Measurements from ENCODE around the gene CTIF. TPM values are rescaled to one million over a fixed set of nuclear protein-coding genes. Genes with fewer than 3 reads are reported as not detected.

The CTIF gene
- total and polyA plus RNA-seq, 11 donors, result 21.2 to 93.0 (median 68.0) TPM

DNA sequence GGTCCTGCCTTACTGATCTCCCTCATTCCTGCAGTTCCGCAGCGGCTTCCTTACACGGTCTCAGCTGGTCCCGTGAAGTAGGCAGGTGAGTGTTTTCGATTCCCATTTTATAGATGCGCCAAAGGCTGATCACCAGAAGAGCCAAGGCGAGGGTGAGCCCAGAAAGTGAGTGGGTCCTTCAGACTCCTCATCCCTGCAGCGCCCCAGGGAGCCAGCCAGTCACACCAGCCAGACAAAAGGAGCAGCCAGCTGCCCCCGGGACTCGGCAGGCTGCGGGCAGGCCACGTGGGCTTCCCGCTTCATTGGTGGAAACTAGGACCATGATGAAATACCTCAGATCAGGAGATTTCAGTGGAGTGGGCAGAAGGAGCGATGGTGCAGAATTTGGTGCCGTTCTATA is 326.0 kb downstream of the CTIF start:
- peaks cover 0 to 12% (median 0%) of the 10 kb centered on the region in 12 donors for H3K9me3 ChIP-seq
- peaks cover 0 to 5% (median 0%) of the 10 kb centered on the region in 9 donors for H3K36me3 ChIP-seq
- H3K4me3 ChIP-seq, result no peak overlapping the region
- ATAC-seq (no peak), DNase-seq (peak in 1 of 5 donors; percentile 11)
- peaks cover 0 to 18% (median 0%) of the 10 kb centered on the region in 12 donors for H3K4me1 ChIP-seq
- WGBS, 4 donors, result 90 to 98% (median 95%) methylated on average over 14 to 15 of the region's 15 CpGs
- no peak overlapping the region for H3K27ac ChIP-seq
- H3K27me3 ChIP-seq, result no peaks in the 10 kb centered on the region
- intact Hi-C loops (cut with DNase I), result no loop called here
- TF ChIP-seq CTCF (IDR thresholded peaks at IDR 0.05) (no peak), POLR2A (IDR thresholded peaks at IDR 0.05) (no peak)

- ATAC-seq (peak; percentile 58 to 78 (median 68)), DNase-seq (peak in 4 of 5 donors; percentile 47 to 66 (median 54))
- TF ChIP-seq CTCF (IDR thresholded peaks at IDR 0.05) (no peak), POLR2A (IDR thresholded peaks at IDR 0.05) (no peak)
- intact Hi-C loops (cut with DNase I), result no loop called here
- 0 to 42% (median 32%) methylated on average over 1 to 7 of the region's 7 CpGs for WGBS, 4 donors
- Histone ChIP-seq H3K9me3 (peaks cover 0 to 12% (median 0%) of the 10 kb centered on the region in 12 donors), H3K36me3 (no peaks in the 10 kb centered on the region), H3K27me3 (no peaks in the 10 kb centered on the region), H3K4me3 (no peak overlapping the region), H3K27ac (no peak overlapping the region), H3K4me1 (peaks cover 0 to 16% (median 0%) of the 10 kb centered on the region in 12 donors)
Measured at GRCh38 chr18:48866028-48866733, 327.4 kb downstream of the CTIF start.

GRCh38 chr18:48866856-48867255 is 328.0 kb downstream of the CTIF start:
- H3K27ac ChIP-seq, result no peak overlapping the region
- no peaks in the 10 kb centered on the region for H3K36me3 ChIP-seq
- TF ChIP-seq POLR2A (IDR thresholded peaks at IDR 0.05), result no peak
- no peak for TF ChIP-seq CTCF (IDR thresholded peaks at IDR 0.05)
- peaks cover 0 to 12% (median 0%) of the 10 kb centered on the region in 12 donors for H3K9me3 ChIP-seq
- peaks cover 0 to 16% (median 0%) of the 10 kb centered on the region in 12 donors for H3K4me1 ChIP-seq
- no peak overlapping the region for H3K4me3 ChIP-seq
- H3K27me3 ChIP-seq, result no peaks in the 10 kb centered on the region
- peak in 1 of 5 donors; percentile 13 for DNase-seq
- no peak for ATAC-seq
- WGBS, 4 donors, result 78 to 86% (median 80%) methylated on average over 1 of the region's 1 CpG; no CpG with 5 or more reads in 1 of the 4 donors
- intact Hi-C loops (cut with DNase I), result no loop called here

- 51 to 100% (median 89%) methylated on average over 1 of the region's 1 CpG for WGBS, 4 donors
Measured at GRCh38 chr18:48867978-48868377, 329.1 kb downstream of the CTIF start.

More at GRCh38 chr18:48867978-48868377, 329.1 kb downstream of the CTIF start:
- no peak for ATAC-seq
- H3K36me3 ChIP-seq, result no peaks in the 10 kb centered on the region
- peaks cover 0 to 25% (median 2%) of the 10 kb centered on the region in 12 donors for H3K4me1 ChIP-seq
- DNase-seq, result no peak
- peaks cover 0 to 12% (median 0%) of the 10 kb centered on the region in 12 donors for H3K9me3 ChIP-seq
- H3K4me3 ChIP-seq, result no peak overlapping the region
- H3K27ac ChIP-seq, result peak overlapping the region in 1 of 12 donors; percentile 27
- intact Hi-C loops (cut with DNase I), result no loop called here
- TF ChIP-seq POLR2A (IDR thresholded peaks at IDR 0.05) (no peak), CTCF (IDR thresholded peaks at IDR 0.05) (no peak)
- H3K27me3 ChIP-seq, result no peaks in the 10 kb centered on the region

Measured in heart left ventricle (tissue), 16 donors.